Tibial artery (tissue), 4 donors: Measurements from ENCODE around the gene PPOX.

Source experiments
- DNase-seq, 2 donors: peaks; one replicate each; pipeline ENCODE4 v3.0.0-alpha.2; 2019
- H3K27ac ChIP-seq, 2 donors: fragments of 200-600 bp; sonication (generic) in 1 of 2; 1 replicate in 1 of 2; 2 replicates in 1 of 2; pipeline ENCODE4 v1.5.1; 2018 to 2019; ENCODE audit warnings: mild to moderate bottlenecking in 1 of 2
- H3K27me3 ChIP-seq, 2 donors: fragments of 200-600 bp; sonication (generic) in 1 of 2; one replicate each; pipeline versions ENCODE4 v1.5.1 to v1.6.0; 2016 to 2019
- H3K36me3 ChIP-seq, 3 donors: fragments of 200-600 bp; sonication (generic) in 2 of 3; one replicate each; pipeline ENCODE4 v1.5.1; 2016 to 2019; ENCODE audit warnings: mild to moderate bottlenecking in 2 of 3
- H3K4me1 ChIP-seq, 4 donors: fragments of 200-600 bp; sonication (generic) in 2 of 4; 1 replicate in 3 of 4; 2 replicates in 1 of 4; pipeline ENCODE4 v1.5.1; 2016 to 2019
- H3K4me3 ChIP-seq, 2 donors: fragments of 200-600 bp; sonication (generic) in 1 of 2; 1 replicate in 1 of 2; 2 replicates in 1 of 2; pipeline ENCODE4 v1.5.1; 2018 to 2019; ENCODE audit warnings: mild to moderate bottlenecking in 2 of 2
- H3K9me3 ChIP-seq, 3 donors: fragments of 200-600 bp; sonication (generic) in 1 of 3; one replicate each; pipeline ENCODE4 v1.5.1; 2016 to 2019
- CTCF ChIP-seq, 2 experiments: fragments of 200-600 bp in 1 of 2; fragments of 450-650 bp in 1 of 2; IDR thresholded peaks; one replicate each; pipeline ENCODE4 v1.5.1; 2017 to 2019; ENCODE audit warnings: antibody characterized with exemption in 2 of 2, mild to moderate bottlenecking in 1 of 2, moderate library complexity in 1 of 2
- intact Hi-C: fragments of 100-400 bp; cut with DNase I; formaldehyde crosslinking; loops from one replicate; pipeline ENCODE4 v1.15.0; 2023; ENCODE audit warnings: low total_unique reads

The PPOX gene

GRCh38 chr1:161190962-161191521, 24.8 kb downstream of the PPOX start:
- peak in 1 of 2 donors; percentile 65 for DNase-seq
- H3K9me3 ChIP-seq, result no peaks in the 10 kb centered on the region
- no peak overlapping the region for H3K4me3 ChIP-seq
- no peak for TF ChIP-seq CTCF (IDR thresholded peaks at IDR 0.05)
- peaks cover 0 to 5% of the 10 kb centered on the region in 2 donors for H3K27me3 ChIP-seq
- H3K27ac ChIP-seq, result no peak overlapping the region
- intact Hi-C loops, result no loop called here
- H3K36me3 ChIP-seq, result peaks cover 0 to 13% (median 7%) of the 10 kb centered on the region in 3 donors
- H3K4me1 ChIP-seq, result peaks cover 0 to 3% (median 0%) of the 10 kb centered on the region in 4 donors

- Histone ChIP-seq H3K27ac (no peak overlapping the region), H3K4me1 (peaks cover 0 to 6% (median 0%) of the 10 kb centered on the region in 4 donors), H3K27me3 (peaks cover 0 to 14% of the 10 kb centered on the region in 2 donors), H3K9me3 (no peaks in the 10 kb centered on the region), H3K36me3 (peaks cover 0 to 13% (median 7%) of the 10 kb centered on the region in 3 donors), H3K4me3 (no peak overlapping the region)
- DNase-seq, result peak in 1 of 2 donors; percentile 43
- intact Hi-C loops, result no loop called here
- no peak for TF ChIP-seq CTCF (IDR thresholded peaks at IDR 0.05)
Observed at GRCh38 chr1:161191971-161192370, 25.7 kb downstream of the PPOX start.

- no peak overlapping the region for H3K4me3 ChIP-seq
- peak; percentile 66 to 70 for DNase-seq
- no peak overlapping the region for H3K27ac ChIP-seq
- intact Hi-C loops, result no loop called here
- peaks cover 0 to 18% of the 10 kb centered on the region in 2 donors for H3K27me3 ChIP-seq
- peak; percentile 75 to 81 for TF ChIP-seq CTCF (IDR thresholded peaks at IDR 0.05)
- H3K4me1 ChIP-seq, result peaks cover 0 to 14% (median 5%) of the 10 kb centered on the region in 4 donors
- no peaks in the 10 kb centered on the region for H3K9me3 ChIP-seq
- H3K36me3 ChIP-seq, result peaks cover 0 to 13% (median 7%) of the 10 kb centered on the region in 3 donors
Observed at GRCh38 chr1:161192476-161193465, 26.5 kb downstream of the PPOX start.

GRCh38 chr1:161193561-161194235, 27.5 kb downstream of the PPOX start:
- H3K36me3 ChIP-seq, result peaks cover 0 to 13% (median 7%) of the 10 kb centered on the region in 3 donors
- H3K27me3 ChIP-seq, result peaks cover 0 to 24% of the 10 kb centered on the region in 2 donors
- intact Hi-C loops, result no loop called here
- H3K4me3 ChIP-seq, result no peak overlapping the region
- TF ChIP-seq CTCF (IDR thresholded peaks at IDR 0.05), result no peak
- DNase-seq, result peak in 1 of 2 donors; percentile 69
- H3K27ac ChIP-seq, result no peak overlapping the region
- H3K4me1 ChIP-seq, result peaks cover 0 to 24% (median 14%) of the 10 kb centered on the region in 4 donors
- no peaks in the 10 kb centered on the region for H3K9me3 ChIP-seq

GRCh38 chr1:161195171-161195570, 28.9 kb downstream of the PPOX start:
- H3K27me3 ChIP-seq, result peaks cover 0 to 24% of the 10 kb centered on the region in 2 donors
- TF ChIP-seq CTCF (IDR thresholded peaks at IDR 0.05), result no peak
- no peaks in the 10 kb centered on the region for H3K9me3 ChIP-seq
- intact Hi-C loops, result no loop called here
- DNase-seq, result no peak
- H3K36me3 ChIP-seq, result peaks cover 0 to 13% (median 7%) of the 10 kb centered on the region in 3 donors
- no peak overlapping the region for H3K27ac ChIP-seq
- peaks cover 0 to 35% (median 23%) of the 10 kb centered on the region in 4 donors for H3K4me1 ChIP-seq
- H3K4me3 ChIP-seq, result no peak overlapping the region
